IMR-90 (cell line): ENCODE measurements around the gene ITGA3. TPM values are rescaled to one million over a fixed set of nuclear protein-coding genes. Genes with fewer than 3 reads are reported as not detected.

Experiments used
- FOS ChIP-seq: fragments of 150-350 bp; IDR thresholded peaks from 2 replicates; pipeline ENCODE4 v1.6.1; 2016; ENCODE audit warnings: low read depth, low read length
- MAZ ChIP-seq: IDR thresholded peaks from 2 replicates; pipeline ENCODE4 v1.6.1; 2012; ENCODE audit warnings: low read depth, mild to moderate bottlenecking, low read length, improper control_type of control experiment, moderate library complexity, borderline replicate concordance
- RAD21 ChIP-seq: IDR thresholded peaks from 2 replicates; pipeline ENCODE4 v1.6.1; 2012; ENCODE audit warnings: low read length, improper control_type of control experiment
- polyA plus RNA-seq, 3 experiments: library from polyadenylated mRNA; depleted of rRNA; stranded (reverse); fragments of >200 nt; gene quantifications; 2 replicates each; pipeline ENCODE4 v1.2.3, GENCODE V29; 2012; ENCODE audit warnings: low replicate concordance in 1 of 3
- total RNA-seq: library from RNA; depleted of rRNA; stranded (reverse); fragments of >200 nt; gene quantifications from 2 replicates; pipeline ENCODE4 v1.2.3, GENCODE V29; 2012

Gene ITGA3
- total and polyA plus RNA-seq, 2 of the 4 experiments (the other 2 are of a cell fraction), result 78.0 to 202 TPM

DNA sequence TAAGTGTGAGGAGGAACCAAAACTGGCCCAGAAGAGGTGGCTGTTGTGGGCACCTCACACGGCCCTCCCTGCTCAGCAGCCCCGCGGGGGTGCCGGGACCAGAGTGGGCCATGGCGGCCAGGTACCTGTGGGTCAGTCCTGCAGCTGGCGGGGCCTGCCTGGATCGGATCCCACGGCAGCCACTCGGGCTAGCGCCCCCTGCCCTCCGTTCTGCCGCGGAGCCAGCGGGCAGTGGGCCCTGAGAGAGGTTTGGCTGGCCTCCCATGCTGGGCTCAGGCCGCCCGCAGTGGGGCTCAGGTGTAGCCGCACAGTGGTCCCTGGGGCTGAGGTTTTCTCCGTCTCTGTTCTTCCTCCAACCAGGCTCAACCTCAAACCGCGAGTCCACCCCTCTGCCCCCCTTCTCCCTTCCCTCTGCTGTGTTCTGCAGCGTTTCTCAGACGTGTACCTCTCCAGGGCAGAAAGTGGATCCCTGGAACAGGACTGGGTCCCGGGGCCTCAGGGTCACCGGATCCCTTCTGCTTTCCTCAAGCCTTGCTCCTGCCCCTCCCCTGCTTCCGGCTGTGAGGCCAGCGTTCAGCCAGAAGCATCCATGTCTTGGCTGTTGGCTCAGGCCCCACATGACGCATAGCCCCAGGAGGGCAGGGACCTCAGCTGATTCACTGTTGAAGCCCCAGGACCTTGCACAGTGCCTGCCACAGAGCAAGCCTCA is 28.6 kb upstream of the ITGA3 start (continued):
- peak; percentile 85 for TF ChIP-seq FOS
- peak; percentile 28; the same call in 1 of the 2 replicates for TF ChIP-seq RAD21
- TF ChIP-seq MAZ, result peak; percentile 96
